Transverse colon (tissue), 3 donors: ENCODE measurements around the gene INPP5J.
A peak's percentile ranks its signal among the peaks of the same experiment; 100 is the strongest.

ENCODE experiments used
- CTCF ChIP-seq, 5 experiments: fragments of 200-600 bp in 3 of 5; fragments of 450-650 bp in 2 of 5; sonication (generic) in 3 of 5; IDR thresholded peaks; 1 replicate in 2 of 5; 2 replicates in 3 of 5; pipeline ENCODE4 v1.5.1; 2016 to 2017; ENCODE audit warnings: antibody characterized with exemption in 5 of 5, inconsistent platforms in 3 of 5, mild to moderate bottlenecking in 2 of 5, moderate library complexity in 1 of 5
- POLR2A ChIP-seq: fragments of 450-650 bp; IDR thresholded peaks from one replicate; pipeline ENCODE4 v1.6.1; 2016; ENCODE audit warnings: antibody characterized with exemption, mild to moderate bottlenecking, moderate library complexity

DNA sequence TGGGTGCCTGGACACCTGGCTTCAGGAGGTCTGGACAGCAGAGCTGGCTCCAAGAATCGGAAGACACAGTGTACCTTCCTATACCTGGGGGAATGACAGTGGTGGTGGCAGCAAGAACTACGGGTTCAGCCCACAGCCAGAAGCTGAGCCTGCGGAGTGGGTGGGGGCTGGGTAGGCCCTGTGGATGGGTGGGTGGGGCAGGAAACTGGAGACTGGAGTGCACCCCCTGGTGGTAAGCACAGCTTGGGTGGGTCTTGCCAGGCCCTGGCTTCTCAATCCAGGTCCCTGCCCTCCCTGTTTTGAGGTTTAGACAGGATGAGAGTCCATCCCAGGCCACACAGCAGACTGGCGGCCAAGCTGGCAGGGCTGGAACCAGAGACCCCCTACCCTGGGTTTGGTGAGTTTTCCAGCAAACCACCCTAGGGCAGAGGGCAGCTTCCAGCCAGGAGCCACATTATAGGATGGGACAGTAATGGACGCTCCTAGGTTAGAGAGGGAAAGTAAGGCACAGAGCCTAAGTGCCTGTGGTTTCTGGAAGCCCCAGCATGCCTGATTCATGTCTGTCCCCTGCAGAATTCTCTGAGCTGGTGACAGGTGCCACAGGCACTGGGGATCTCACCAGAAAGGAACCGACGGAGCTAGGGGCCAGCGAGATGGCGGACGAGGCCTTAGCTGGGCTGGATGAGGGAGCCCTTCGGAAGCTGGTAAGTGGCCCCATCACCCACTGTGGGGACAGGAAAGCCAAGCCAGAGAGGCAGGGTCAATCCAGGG is 40.0 kb upstream of the INPP5J start:
- TF ChIP-seq POLR2A, result no peak
- peak; percentile 61 to 77 (median 73) for TF ChIP-seq CTCF (IDR thresholded peaks at IDR 0.05)
